Measurements from ENCODE around the gene PLBD1. TPM values are rescaled to one million over a fixed set of nuclear protein-coding genes. Genes with fewer than 3 reads are reported as not detected.

PLBD1 gene
- polyA plus RNA-seq (ENCODE audit: insufficient read length in 3 of 3) = 10 to 100 TPM; 41.6 to 48.3 (median 42.8) TPM
- long read RNA-seq, donor 1, transcript PLBD1-201 (11 exons, 2,426 nt) = major isoform, 20 of 40 reads
- long read RNA-seq, donor 1, partial matches to known transcripts = 20 of 40 reads
- long read RNA-seq, donor 1, other reads (novel, unspliced or antisense) = 0 of 40 reads
- long read RNA-seq, donor 2, transcript PLBD1-201 (11 exons, 2,426 nt) = major isoform, 19 of 55 reads
- long read RNA-seq, donor 2, partial matches to known transcripts = 36 of 55 reads
- long read RNA-seq, donor 2, other reads (novel, unspliced or antisense) = 0 of 55 reads
- long read RNA-seq, donor 3, transcript PLBD1-201 (11 exons, 2,426 nt) = major isoform, 12 of 53 reads
- long read RNA-seq, donor 3, partial matches to known transcripts = 41 of 53 reads
- long read RNA-seq, donor 3, other reads (novel, unspliced or antisense) = 0 of 53 reads
- long read RNA-seq, donor 4, transcript PLBD1-201 (11 exons, 2,426 nt) = major isoform, 9 of 49 reads
- long read RNA-seq, donor 4, partial matches to known transcripts = 39 of 49 reads
- long read RNA-seq, donor 4, other reads (novel, unspliced or antisense) = 0 of 49 reads
- long read RNA-seq, donor 5, transcript PLBD1-201 (11 exons, 2,426 nt) = major isoform, 15 of 20 reads
- long read RNA-seq, donor 5, partial matches to known transcripts = 5 of 20 reads
- long read RNA-seq, donor 5, other reads (novel, unspliced or antisense) = 0 of 20 reads
- long read RNA-seq, donor 6, transcript PLBD1-201 (11 exons, 2,426 nt) = major isoform, 11 of 16 reads
- long read RNA-seq, donor 6, partial matches to known transcripts = 5 of 16 reads
- long read RNA-seq, donor 6, other reads (novel, unspliced or antisense) = 0 of 16 reads
- long read RNA-seq, donor 7, transcript PLBD1-201 (11 exons, 2,426 nt) = major isoform, 16 of 46 reads
- long read RNA-seq, donor 7, partial matches to known transcripts = 30 of 46 reads
- long read RNA-seq, donor 7, other reads (novel, unspliced or antisense) = 0 of 46 reads
- long read RNA-seq, donor 8, transcript PLBD1-201 (11 exons, 2,426 nt) = major isoform, 12 of 38 reads
- long read RNA-seq, donor 8, partial matches to known transcripts = 26 of 38 reads
- long read RNA-seq, donor 8, other reads (novel, unspliced or antisense) = 0 of 38 reads
- long read RNA-seq, donor 9, transcript PLBD1-201 (11 exons, 2,426 nt) = major isoform, 25 of 76 reads
- long read RNA-seq, donor 9, partial matches to known transcripts = 51 of 76 reads
- long read RNA-seq, donor 9, other reads (novel, unspliced or antisense) = 0 of 76 reads
- long read RNA-seq, donor 10, transcript PLBD1-201 (11 exons, 2,426 nt) = major isoform, 14 of 25 reads
- long read RNA-seq, donor 10, partial matches to known transcripts = 11 of 25 reads
- long read RNA-seq, donor 10, other reads (novel, unspliced or antisense) = 0 of 25 reads
- long read RNA-seq, donor 11, transcript PLBD1-201 (11 exons, 2,426 nt) = major isoform, 13 of 23 reads
- long read RNA-seq, donor 11, partial matches to known transcripts = 10 of 23 reads
- long read RNA-seq, donor 11, other reads (novel, unspliced or antisense) = 0 of 23 reads
- long read RNA-seq, donor 12, transcript PLBD1-201 (11 exons, 2,426 nt) = major isoform, 28 of 48 reads
- long read RNA-seq, donor 12, partial matches to known transcripts = 20 of 48 reads
- long read RNA-seq, donor 12, other reads (novel, unspliced or antisense) = 0 of 48 reads
- long read RNA-seq, donor 13, transcript PLBD1-201 (11 exons, 2,426 nt) = major isoform, 7 of 23 reads
- long read RNA-seq, donor 13, partial matches to known transcripts = 16 of 23 reads
- long read RNA-seq, donor 13, other reads (novel, unspliced or antisense) = 0 of 23 reads
- long read RNA-seq, donor 14 = 0 reads
- long read RNA-seq, donor 15, transcript PLBD1-201 (11 exons, 2,426 nt) = major isoform, 33 of 78 reads
- long read RNA-seq, donor 15, partial matches to known transcripts = 44 of 78 reads
- long read RNA-seq, donor 15, other reads (novel, unspliced or antisense) = 0 of 78 reads
- long read RNA-seq, donor 16, transcript PLBD1-201 (11 exons, 2,426 nt) = major isoform, 21 of 73 reads
- long read RNA-seq, donor 16, partial matches to known transcripts = 52 of 73 reads
- long read RNA-seq, donor 16, other reads (novel, unspliced or antisense) = 0 of 73 reads

- peak; percentile 66 for DNase-seq
These were observed at the start of gene PLBD1 for GRCh38 chr12:14567351-14568162. Gene PLBD1, minus strand, starts transcription at chr12:14567883. Its CDS starts 187 bp downstream, at chr12:14567696.

- DNase-seq = no peak
These were observed 47.0 kb upstream of the PLBD1 start for GRCh38 chr12:14614704-14615121.

GRCh38 chr12:14613718-14614117, 46.0 kb upstream of the PLBD1 start:
- no peak for DNase-seq

- DNase-seq = no peak
These were observed 45.3 kb upstream of the PLBD1 start for GRCh38 chr12:14612898-14613445.

- DNase-seq = no peak
These were observed 44.6 kb upstream of the PLBD1 start for GRCh38 chr12:14612250-14612649.

GRCh38 chr12:14611640-14612203, 44.0 kb upstream of the PLBD1 start:
- no peak for DNase-seq

- no peak for DNase-seq
These were observed 39.9 kb upstream of the PLBD1 start for GRCh38 chr12:14607568-14607967.

- no peak for DNase-seq
These were observed 37.8 kb upstream of the PLBD1 start for GRCh38 chr12:14605401-14605989.

GRCh38 chr12:14601692-14602478, 34.2 kb upstream of the PLBD1 start:
- no peak for DNase-seq

- DNase-seq = no peak
These were observed 29.8 kb upstream of the PLBD1 start for GRCh38 chr12:14597480-14597879.

GRCh38 chr12:14591719-14592118, 24.0 kb upstream of the PLBD1 start:
- no peak for DNase-seq

GRCh38 chr12:14589169-14590004, 21.7 kb upstream of the PLBD1 start:
- no peak for DNase-seq

- no peak for DNase-seq
These were observed 20.9 kb upstream of the PLBD1 start for GRCh38 chr12:14588571-14588970.

GRCh38 chr12:14578646-14579045, 11.0 kb upstream of the PLBD1 start:
- DNase-seq = no peak

- DNase-seq = no peak
These were observed 9.7 kb upstream of the PLBD1 start for GRCh38 chr12:14577344-14577743.

GRCh38 chr12:14576896-14577295, 9.2 kb upstream of the PLBD1 start:
- no peak for DNase-seq
